GM12878 (cell line): ENCODE results near the gene ERFL.

Source experiments
- CBFB ChIP-seq: IDR thresholded peaks from 2 replicates; pipeline ENCODE4 v1.6.1; 2016; ENCODE audit warnings: antibody characterized with exemption, low read depth
- CHD2 ChIP-seq: IDR thresholded peaks from 2 replicates; pipeline ENCODE4 v1.6.1; 2011; ENCODE audit warnings: low read depth, low read length, improper control_type of control experiment, borderline replicate concordance
- CHD4 ChIP-seq: fragments of 200-600 bp; sonication (generic); IDR thresholded peaks from 2 replicates; pipeline ENCODE4 v1.6.1; 2016; ENCODE audit warnings: mild to moderate bottlenecking
- CTCF ChIP-seq, 3 experiments: IDR thresholded peaks in 2 of 3; conservative IDR thresholded peaks in 1 of 3; 2 replicates each; pipeline ENCODE4 v1.5.1; 2011; ENCODE audit warnings: low read depth in 3 of 3, low read length in 3 of 3, mild to moderate bottlenecking in 3 of 3, control low read depth in 2 of 3, moderate library complexity in 2 of 3, inconsistent platforms in 1 of 3, mixed read lengths in 1 of 3; ENCODE audit not compliant: control insufficient read depth in 2 of 3, insufficient read depth in 1 of 3; ENCODE audit errors: extremely low read depth in 1 of 3
- EED ChIP-seq: sonication (generic); IDR thresholded peaks from 2 replicates; pipeline ENCODE4 v1.6.1; 2016; ENCODE audit warnings: antibody characterized with exemption, low read depth
- HDAC2 ChIP-seq: fragments of 200-600 bp; sonication (generic); IDR thresholded peaks from 2 replicates; pipeline ENCODE4 v1.6.1; 2017
- HSF1 ChIP-seq: fragments of 150-350 bp; IDR thresholded peaks from 2 replicates; pipeline ENCODE4 v1.6.1; 2014; ENCODE audit warnings: mild to moderate bottlenecking, low read depth, low read length
- MAX ChIP-seq: IDR thresholded peaks from 2 replicates; pipeline ENCODE4 v1.6.1; 2012; ENCODE audit warnings: low read depth, low read length, improper control_type of control experiment
- POLR2AphosphoS2 ChIP-seq: IDR thresholded peaks from 2 replicates; pipeline ENCODE4 v1.6.1; 2011; ENCODE audit warnings: low read depth, mild to moderate bottlenecking, low read length, improper control_type of control experiment, moderate library complexity
- ZBTB40 ChIP-seq: fragments of 450-650 bp; IDR thresholded peaks from 2 replicates; pipeline ENCODE4 v1.6.1; 2016; ENCODE audit warnings: mild to moderate bottlenecking, moderate library complexity, borderline replicate concordance

- TF ChIP-seq CTCF (IDR thresholded peaks at IDR 0.05 in 2 of 3, conservative IDR thresholded peaks at IDR 0.05 in 1 of 3; ENCODE audit: control insufficient read depth in 2 of 3, extremely low read depth in 1 of 3, insufficient read depth in 1 of 3, low read depth in 3 of 3, low read length in 3 of 3) = no peak
- TF ChIP-seq MAX = no peak; the same call in 1 of the 2 replicates
- no peak for TF ChIP-seq CBFB
- TF ChIP-seq HSF1 = no peak
- TF ChIP-seq CHD2 = no peak
- TF ChIP-seq ZBTB40 = no peak
- TF ChIP-seq HDAC2 = no peak
- no peak for TF ChIP-seq CHD4
- TF ChIP-seq POLR2AphosphoS2 = no peak
- TF ChIP-seq EED = no peak
These were observed 67.0 kb downstream of the ERFL start for GRCh38 chr19:41861116-41861768.
